ENCODE results near the gene KLF3. TPM values are rescaled to one million over a fixed set of nuclear protein-coding genes. Genes with fewer than 3 reads are reported as not detected.

The KLF3 gene
- total RNA-seq, 1 donor from 2014 or later, result 40.8 TPM

DNA sequence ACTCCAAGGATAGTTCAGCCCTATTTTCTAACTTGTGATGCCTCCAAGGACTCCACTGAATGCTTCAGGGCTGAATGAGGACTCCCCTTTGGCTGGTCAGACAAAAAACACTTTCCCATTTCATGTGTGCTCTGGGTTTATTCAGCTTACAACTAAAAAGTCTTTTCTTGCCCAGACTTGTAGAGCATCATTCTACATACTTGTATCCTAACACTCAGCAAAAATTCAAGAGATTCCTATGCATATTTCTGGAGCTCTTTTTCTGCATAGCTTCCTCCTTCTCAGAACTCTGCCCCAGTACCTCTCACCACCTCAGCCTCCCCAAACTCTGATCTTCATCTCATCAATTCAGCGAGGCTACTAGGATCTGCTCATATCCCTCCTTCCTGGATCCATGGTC is 22.2 kb upstream of the KLF3 start:
- H3K27ac ChIP-seq (ENCODE audit: low read depth, low read length), result no peak overlapping the region
- H2AFZ ChIP-seq (ENCODE audit: low read depth, low read length), result no peak overlapping the region
- no peak overlapping the region for H3K4me3 ChIP-seq (ENCODE audit: insufficient read depth, low read depth, low read length)
- no peaks in the 10 kb centered on the region for H3K36me3 ChIP-seq (ENCODE audit: insufficient read depth, low read length)
- H3K79me2 ChIP-seq (ENCODE audit: insufficient read depth, low read length), result no peaks in the 10 kb centered on the region
- FAIRE-seq, result no peak
- Mint-ChIP-seq H3K4me3 (ENCODE audit: unreplicated experiment) (no peak overlapping the region), H3K27ac (ENCODE audit: unreplicated experiment) (no peak overlapping the region), H3K4me1 (ENCODE audit: low read depth, unreplicated experiment) (no peaks in the 10 kb centered on the region), H3K9me3 (ENCODE audit: unreplicated experiment) (no peaks in the 10 kb centered on the region), H3K36me3 (ENCODE audit: low read depth, unreplicated experiment) (no peaks in the 10 kb centered on the region), H3K27me3 (ENCODE audit: low read depth, unreplicated experiment) (no peaks in the 10 kb centered on the region)
- no peaks in the 10 kb centered on the region for H3K27me3 ChIP-seq (ENCODE audit: insufficient read depth, low read length)
- no peak overlapping the region for H3K4me2 ChIP-seq (ENCODE audit: low read length)
- H3K9ac ChIP-seq (ENCODE audit: low read length), result no peak overlapping the region
- no peaks in the 10 kb centered on the region for H3K9me3 ChIP-seq (ENCODE audit: insufficient read depth, low read depth, low read length)
- DNase-seq (ENCODE audit: low read depth), result no peak
- TF ChIP-seq EZH2 (IDR thresholded peaks at IDR 0.05; ENCODE audit: insufficient read depth, low read length), result no peak
- TF ChIP-seq, protein P1, sequence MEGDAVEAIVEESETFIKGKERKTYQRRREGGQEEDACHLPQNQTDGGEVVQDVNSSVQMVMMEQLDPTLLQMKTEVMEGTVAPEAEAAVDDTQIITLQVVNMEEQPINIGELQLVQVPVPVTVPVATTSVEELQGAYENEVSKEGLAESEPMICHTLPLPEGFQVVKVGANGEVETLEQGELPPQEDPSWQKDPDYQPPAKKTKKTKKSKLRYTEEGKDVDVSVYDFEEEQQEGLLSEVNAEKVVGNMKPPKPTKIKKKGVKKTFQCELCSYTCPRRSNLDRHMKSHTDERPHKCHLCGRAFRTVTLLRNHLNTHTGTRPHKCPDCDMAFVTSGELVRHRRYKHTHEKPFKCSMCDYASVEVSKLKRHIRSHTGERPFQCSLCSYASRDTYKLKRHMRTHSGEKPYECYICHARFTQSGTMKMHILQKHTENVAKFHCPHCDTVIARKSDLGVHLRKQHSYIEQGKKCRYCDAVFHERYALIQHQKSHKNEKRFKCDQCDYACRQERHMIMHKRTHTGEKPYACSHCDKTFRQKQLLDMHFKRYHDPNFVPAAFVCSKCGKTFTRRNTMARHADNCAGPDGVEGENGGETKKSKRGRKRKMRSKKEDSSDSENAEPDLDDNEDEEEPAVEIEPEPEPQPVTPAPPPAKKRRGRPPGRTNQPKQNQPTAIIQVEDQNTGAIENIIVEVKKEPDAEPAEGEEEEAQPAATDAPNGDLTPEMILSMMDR (IDR thresholded peaks at IDR 0.05; ENCODE audit: insufficient read depth, low read depth, low read length), result no peak
- no peaks in the 10 kb centered on the region for H4K20me1 ChIP-seq (ENCODE audit: insufficient read depth, low read length)
- no peaks in the 10 kb centered on the region for H3K4me1 ChIP-seq (ENCODE audit: insufficient read depth, low read length)

DNA sequence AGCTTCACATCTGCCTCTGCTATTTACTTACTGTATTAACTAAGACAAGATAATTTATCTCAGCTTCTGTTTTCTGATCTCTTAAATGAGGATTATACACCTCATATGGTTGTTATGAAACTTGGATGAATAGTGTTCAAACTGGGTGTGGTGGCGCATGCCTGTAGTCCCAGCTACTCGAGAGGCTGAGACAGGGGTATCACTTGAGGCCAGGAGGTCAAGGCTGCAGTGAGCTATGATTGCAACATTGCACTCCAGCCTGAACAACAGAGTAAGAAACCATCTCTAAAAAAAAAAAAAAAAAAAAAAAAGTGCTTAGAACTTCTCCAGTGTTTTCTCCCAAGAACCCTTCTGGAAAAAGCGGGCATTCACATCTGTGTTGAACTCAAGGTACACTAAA is 19.8 kb upstream of the KLF3 start:
- Histone ChIP-seq H3K4me1 (ENCODE audit: insufficient read depth, low read length) (no peaks in the 10 kb centered on the region), H3K9ac (ENCODE audit: low read length) (no peak overlapping the region), H3K9me3 (ENCODE audit: insufficient read depth, low read depth, low read length) (no peaks in the 10 kb centered on the region), H3K27ac (ENCODE audit: low read depth, low read length) (no peak overlapping the region), H3K79me2 (ENCODE audit: insufficient read depth, low read length) (no peaks in the 10 kb centered on the region), H4K20me1 (ENCODE audit: insufficient read depth, low read length) (no peaks in the 10 kb centered on the region), H3K4me2 (ENCODE audit: low read length) (no peak overlapping the region), H3K27me3 (ENCODE audit: insufficient read depth, low read length) (no peaks in the 10 kb centered on the region), H3K36me3 (ENCODE audit: insufficient read depth, low read length) (no peaks in the 10 kb centered on the region), H3K4me3 (ENCODE audit: insufficient read depth, low read depth, low read length) (no peak overlapping the region), H2AFZ (ENCODE audit: low read depth, low read length) (no peak overlapping the region)
- Mint-ChIP-seq H3K4me1 (ENCODE audit: low read depth, unreplicated experiment) (no peaks in the 10 kb centered on the region), H3K27ac (ENCODE audit: unreplicated experiment) (no peak overlapping the region), H3K27me3 (ENCODE audit: low read depth, unreplicated experiment) (no peaks in the 10 kb centered on the region), H3K4me3 (ENCODE audit: unreplicated experiment) (no peak overlapping the region), H3K36me3 (ENCODE audit: low read depth, unreplicated experiment) (no peaks in the 10 kb centered on the region), H3K9me3 (ENCODE audit: unreplicated experiment) (no peaks in the 10 kb centered on the region)
- FAIRE-seq (no peak), DNase-seq (ENCODE audit: low read depth) (no peak)
- TF ChIP-seq EZH2 (IDR thresholded peaks at IDR 0.05; ENCODE audit: insufficient read depth, low read length), result no peak
- TF ChIP-seq, protein P1 (IDR thresholded peaks at IDR 0.05; ENCODE audit: insufficient read depth, low read depth, low read length), result no peak

DNA sequence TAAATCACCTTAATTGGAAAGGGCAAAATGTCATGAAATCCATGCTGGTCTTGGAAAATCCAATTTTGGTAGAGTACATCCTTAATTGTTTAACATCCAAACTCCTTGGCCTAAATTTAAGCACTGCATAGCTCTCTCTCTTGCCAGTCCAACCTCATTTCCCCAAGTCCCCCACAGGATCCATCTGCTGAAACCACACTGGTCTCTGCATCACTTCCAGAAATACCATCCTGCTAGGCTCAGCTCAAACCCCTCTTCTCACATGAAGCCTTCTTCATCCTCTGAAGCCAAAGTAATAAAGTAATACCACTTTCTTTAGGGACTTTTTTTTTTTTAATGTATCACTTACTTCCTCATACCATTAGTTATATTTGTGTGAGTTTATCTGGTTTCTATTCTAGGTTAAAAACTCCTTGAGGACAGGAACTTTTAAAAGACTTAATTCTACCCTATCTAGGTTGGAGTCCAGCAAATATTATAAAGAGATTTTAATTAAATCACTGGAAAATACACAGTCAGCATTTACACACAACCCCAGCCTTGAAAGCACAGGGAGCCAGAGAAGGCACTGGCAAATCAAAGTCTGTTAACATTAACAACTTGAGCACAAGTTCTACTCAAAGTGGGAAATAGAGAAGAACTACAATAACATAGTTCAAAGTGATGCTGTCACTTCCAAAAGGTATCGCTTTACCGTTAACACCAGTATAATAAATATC is 16.7 kb upstream of the KLF3 start:
- no peak overlapping the region for H3K4me2 ChIP-seq (ENCODE audit: low read length)
- no peaks in the 10 kb centered on the region for H3K9me3 ChIP-seq (ENCODE audit: insufficient read depth, low read depth, low read length)
- no peak overlapping the region for H3K4me3 ChIP-seq (ENCODE audit: insufficient read depth, low read depth, low read length)
- no peaks in the 10 kb centered on the region for H3K27me3 Mint-ChIP-seq (ENCODE audit: low read depth, unreplicated experiment)
- H3K4me1 ChIP-seq (ENCODE audit: insufficient read depth, low read length), result no peaks in the 10 kb centered on the region
- TF ChIP-seq, protein P1 (IDR thresholded peaks at IDR 0.05; ENCODE audit: insufficient read depth, low read depth, low read length), result no peak
- no peak for TF ChIP-seq EZH2 (IDR thresholded peaks at IDR 0.05; ENCODE audit: insufficient read depth, low read length)
- H3K27ac ChIP-seq (ENCODE audit: low read depth, low read length), result no peak overlapping the region
- no peaks in the 10 kb centered on the region for H3K79me2 ChIP-seq (ENCODE audit: insufficient read depth, low read length)
- H3K27ac Mint-ChIP-seq (ENCODE audit: unreplicated experiment), result no peak overlapping the region
- H3K9ac ChIP-seq (ENCODE audit: low read length), result no peak overlapping the region
- no peaks in the 10 kb centered on the region for H3K9me3 Mint-ChIP-seq (ENCODE audit: unreplicated experiment)
- H3K4me1 Mint-ChIP-seq (ENCODE audit: low read depth, unreplicated experiment), result no peaks in the 10 kb centered on the region
- DNase-seq (ENCODE audit: low read depth) (no peak), FAIRE-seq (no peak)
- no peaks in the 10 kb centered on the region for H3K27me3 ChIP-seq (ENCODE audit: insufficient read depth, low read length)
- no peaks in the 10 kb centered on the region for H4K20me1 ChIP-seq (ENCODE audit: insufficient read depth, low read length)
- no peaks in the 10 kb centered on the region for H3K36me3 ChIP-seq (ENCODE audit: insufficient read depth, low read length)
- H3K4me3 Mint-ChIP-seq (ENCODE audit: unreplicated experiment), result no peak overlapping the region
- H2AFZ ChIP-seq (ENCODE audit: low read depth, low read length), result no peak overlapping the region
- no peaks in the 10 kb centered on the region for H3K36me3 Mint-ChIP-seq (ENCODE audit: low read depth, unreplicated experiment)

All from astrocyte (in vitro differentiated cells and primary cell).